ENCODE data around the gene MSANTD3. TPM values are rescaled to one million over a fixed set of nuclear protein-coding genes. Genes with fewer than 3 reads are reported as not detected.

Gene MSANTD3
- total RNA-seq, 8 experiments from 2014 or later = 27.7 to 56.0 (median 34.6) TPM

Other genes with a start within 250 kb of the MSANTD3 start
- gene TEX10, start 74.2 kb upstream of the MSANTD3 start, total RNA-seq = 10 to 100 TPM; 18.6 to 53.3 (median 28.4) TPM
- 10 to 100 TPM in 5 of 8 experiments, under 1 TPM in 2, not detected in 1; 0.31 to 34.7 (median 31.7) TPM for gene TMEFF1, start 46.0 kb downstream of the MSANTD3 start, total RNA-seq
- gene CAVIN4, start 150.9 kb downstream of the MSANTD3 start, total RNA-seq = 1 to 10 TPM in 6 of 8 experiments, under 1 TPM in 2; 0.81 to 8.8 (median 3.4) TPM

Measured in motor neuron (in vitro differentiated cells).